Measurements from ENCODE around the gene INKA2. TPM values are rescaled to one million over a fixed set of nuclear protein-coding genes. Genes with fewer than 3 reads are reported as not detected.

Gene INKA2
- polyA plus RNA-seq, 3 donors = 1.8 to 6.6 (median 2.0) TPM

DNA sequence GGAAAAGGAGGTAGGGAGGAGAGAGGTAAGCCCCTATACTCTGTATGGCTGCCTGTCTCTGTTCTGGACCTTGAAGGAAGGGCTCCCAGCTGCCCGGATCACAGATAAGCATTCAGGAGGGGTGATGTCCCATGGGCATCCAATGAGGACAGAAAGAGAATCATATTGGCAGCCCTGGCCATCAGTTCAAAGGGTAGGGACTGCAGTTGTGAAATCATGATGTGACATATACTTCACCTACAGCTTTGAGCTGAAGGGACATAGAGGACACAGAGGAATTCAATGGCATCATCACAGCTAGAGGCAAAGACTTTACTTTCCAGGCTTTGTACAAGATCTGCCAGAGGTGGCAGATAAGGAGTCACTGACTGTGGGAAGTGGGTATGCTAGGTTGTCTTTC, 38.1 kb upstream of the INKA2 start:
- no peaks in the 10 kb centered on the region for H3K36me3 ChIP-seq (replicated peaks in 1 of 2; ENCODE audit: control insufficient read depth in 1 of 2, insufficient read depth in 2 of 2, low read length in 2 of 2)
- no peak overlapping the region for H3K9ac ChIP-seq (ENCODE audit: insufficient read depth, low read length, poor library complexity, severe bottlenecking)
- TF ChIP-seq, protein P1, sequence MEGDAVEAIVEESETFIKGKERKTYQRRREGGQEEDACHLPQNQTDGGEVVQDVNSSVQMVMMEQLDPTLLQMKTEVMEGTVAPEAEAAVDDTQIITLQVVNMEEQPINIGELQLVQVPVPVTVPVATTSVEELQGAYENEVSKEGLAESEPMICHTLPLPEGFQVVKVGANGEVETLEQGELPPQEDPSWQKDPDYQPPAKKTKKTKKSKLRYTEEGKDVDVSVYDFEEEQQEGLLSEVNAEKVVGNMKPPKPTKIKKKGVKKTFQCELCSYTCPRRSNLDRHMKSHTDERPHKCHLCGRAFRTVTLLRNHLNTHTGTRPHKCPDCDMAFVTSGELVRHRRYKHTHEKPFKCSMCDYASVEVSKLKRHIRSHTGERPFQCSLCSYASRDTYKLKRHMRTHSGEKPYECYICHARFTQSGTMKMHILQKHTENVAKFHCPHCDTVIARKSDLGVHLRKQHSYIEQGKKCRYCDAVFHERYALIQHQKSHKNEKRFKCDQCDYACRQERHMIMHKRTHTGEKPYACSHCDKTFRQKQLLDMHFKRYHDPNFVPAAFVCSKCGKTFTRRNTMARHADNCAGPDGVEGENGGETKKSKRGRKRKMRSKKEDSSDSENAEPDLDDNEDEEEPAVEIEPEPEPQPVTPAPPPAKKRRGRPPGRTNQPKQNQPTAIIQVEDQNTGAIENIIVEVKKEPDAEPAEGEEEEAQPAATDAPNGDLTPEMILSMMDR (IDR thresholded peaks at IDR 0.05) = no peak
- Mint-ChIP-seq H3K27me3 (ENCODE audit: low read depth in 3 of 3) (peaks cover 8 to 9% (median 8%) of the 10 kb centered on the region in 3 donors), H3K27ac (no peak overlapping the region), H3K4me3 (no peak overlapping the region), H3K36me3 (no peaks in the 10 kb centered on the region), H3K4me1 (no peaks in the 10 kb centered on the region), H3K9me3 (peaks cover 0 to 1% (median 0%) of the 10 kb centered on the region in 7 donors)
- intact Hi-C loops (cut with micrococcal nuclease) = no loop called here
- peaks cover 2 to 3% of the 10 kb centered on the region in 2 donors for H3K27me3 ChIP-seq (ENCODE audit: control insufficient read depth in 2 of 2, insufficient read depth in 2 of 2, low read length in 2 of 2)
- DNase-seq = no peak
- H2AFZ ChIP-seq (ENCODE audit: insufficient read depth, low read depth, low read length, poor library complexity, severe bottlenecking) = no peak overlapping the region
- no peak overlapping the region for H3K4me2 ChIP-seq (replicated peaks; ENCODE audit: extremely low read depth, low read length, poor library complexity, severe bottlenecking)
- H4K20me1 ChIP-seq (ENCODE audit: insufficient read depth, low read length) = no peaks in the 10 kb centered on the region
- no peaks in the 10 kb centered on the region for H3K9me3 ChIP-seq (replicated peaks in 1 of 2; ENCODE audit: control insufficient read depth in 1 of 2, insufficient read depth in 1 of 2, low read length in 2 of 2)
- no peaks in the 10 kb centered on the region for H3K79me2 ChIP-seq (ENCODE audit: insufficient read depth, low read length)
- no peak overlapping the region for H3K4me3 ChIP-seq (replicated peaks in 1 of 3; ENCODE audit: low read depth in 2 of 3, low read length in 3 of 3)
- no peaks in the 10 kb centered on the region for H3K4me1 ChIP-seq (ENCODE audit: control insufficient read depth in 1 of 2, insufficient read depth in 2 of 2, low read length in 2 of 2)
- WGBS (ENCODE audit: insufficient coverage) = 100% methylated on average over 1 of the region's 1 CpG
- no peak overlapping the region for H3K27ac ChIP-seq (ENCODE audit: low read depth in 1 of 2, low read length in 2 of 2)

DNA sequence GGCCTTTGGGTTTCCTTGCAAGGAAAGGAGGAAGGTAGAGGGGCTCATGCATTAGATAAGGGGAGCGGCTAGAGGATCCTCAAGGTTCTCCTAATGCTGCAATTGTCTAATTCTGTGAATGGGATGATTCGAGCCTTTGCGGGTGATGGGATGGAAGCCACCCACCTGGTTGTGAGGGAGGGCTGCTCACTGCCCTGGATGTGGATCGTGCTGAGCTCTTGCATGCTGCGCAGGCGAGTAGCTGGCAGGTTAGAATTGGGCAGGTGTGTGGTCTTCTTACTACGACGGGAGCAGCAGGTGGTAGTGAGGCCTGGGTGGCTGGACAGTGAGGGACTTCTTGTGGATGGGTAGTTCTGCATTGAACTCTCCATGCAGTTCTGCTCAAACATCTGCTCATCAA, 37.7 kb upstream of the INKA2 start:
- WGBS (ENCODE audit: insufficient coverage) = 94% methylated on average over 8 of the region's 8 CpGs
- Histone ChIP-seq H3K4me1 (ENCODE audit: control insufficient read depth in 1 of 2, insufficient read depth in 2 of 2, low read length in 2 of 2) (no peaks in the 10 kb centered on the region), H3K79me2 (ENCODE audit: insufficient read depth, low read length) (no peaks in the 10 kb centered on the region), H3K27ac (ENCODE audit: low read depth in 1 of 2, low read length in 2 of 2) (no peak overlapping the region), H3K9ac (ENCODE audit: insufficient read depth, low read length, poor library complexity, severe bottlenecking) (no peak overlapping the region), H3K9me3 (replicated peaks in 1 of 2; ENCODE audit: control insufficient read depth in 1 of 2, insufficient read depth in 1 of 2, low read length in 2 of 2) (no peaks in the 10 kb centered on the region), H3K4me3 (replicated peaks in 1 of 3; ENCODE audit: low read depth in 2 of 3, low read length in 3 of 3) (no peak overlapping the region), H3K4me2 (replicated peaks; ENCODE audit: extremely low read depth, low read length, poor library complexity, severe bottlenecking) (no peak overlapping the region), H2AFZ (ENCODE audit: insufficient read depth, low read depth, low read length, poor library complexity, severe bottlenecking) (no peak overlapping the region), H3K36me3 (replicated peaks in 1 of 2; ENCODE audit: control insufficient read depth in 1 of 2, insufficient read depth in 2 of 2, low read length in 2 of 2) (no peaks in the 10 kb centered on the region), H3K27me3 (ENCODE audit: control insufficient read depth in 2 of 2, insufficient read depth in 2 of 2, low read length in 2 of 2) (peaks cover 0 to 2% of the 10 kb centered on the region in 2 donors), H4K20me1 (ENCODE audit: insufficient read depth, low read length) (no peaks in the 10 kb centered on the region)
- H3K27ac Mint-ChIP-seq = no peak overlapping the region
- H3K4me1 Mint-ChIP-seq = no peaks in the 10 kb centered on the region
- no peak for DNase-seq
- peaks cover 8 to 9% (median 8%) of the 10 kb centered on the region in 3 donors for H3K27me3 Mint-ChIP-seq (ENCODE audit: low read depth in 3 of 3)
- intact Hi-C loops (cut with micrococcal nuclease) = no loop called here
- peaks cover 0 to 1% (median 0%) of the 10 kb centered on the region in 7 donors for H3K9me3 Mint-ChIP-seq
- no peaks in the 10 kb centered on the region for H3K36me3 Mint-ChIP-seq
- H3K4me3 Mint-ChIP-seq = no peak overlapping the region
- TF ChIP-seq, protein P1 (IDR thresholded peaks at IDR 0.05) = no peak

Measured in CD14-positive monocyte (primary cell).